Measurements from ENCODE around the gene TNFRSF25.
"Not testable (repeated sequence)": the region's sequence is repeated elsewhere in the genome, so short reads cannot be mapped to it uniquely, and the experiment has no call there.

The TNFRSF25 gene

DNA sequence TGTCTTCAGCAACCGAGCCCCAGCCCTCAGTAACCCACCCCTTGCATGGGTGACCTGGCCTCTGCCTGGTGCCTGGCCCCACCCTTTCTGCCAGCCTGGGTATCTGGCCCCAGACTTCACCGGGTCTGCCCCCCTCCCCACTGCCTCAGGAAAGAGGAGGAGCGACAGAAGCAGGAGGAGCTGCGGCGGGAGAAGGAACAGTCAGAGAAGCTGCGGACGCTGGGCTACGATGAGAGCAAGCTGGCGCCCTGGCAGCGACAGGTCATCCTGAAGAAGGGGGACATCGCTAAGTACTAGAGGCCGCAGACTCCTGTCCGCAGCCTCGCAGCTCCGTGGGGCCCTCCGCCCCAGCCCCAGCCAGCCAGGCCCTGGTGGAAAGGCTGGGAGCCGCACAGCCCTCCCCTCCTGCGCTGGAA, 6.1 kb downstream of the TNFRSF25 start:
- Histone ChIP-seq H3K9me3 (ENCODE audit: control insufficient read depth, low read length) (no peaks in the 10 kb centered on the region), H3K36me3 (ENCODE audit: control insufficient read depth, insufficient read depth, low read length) (peaks cover 13% of the 10 kb centered on the region), H3K27ac (ENCODE audit: low read depth, low read length, severe bottlenecking) (no peak overlapping the region), H3K4me1 (ENCODE audit: control insufficient read depth, insufficient read depth, low read length, poor library complexity, severe bottlenecking) (peaks cover 5% of the 10 kb centered on the region), H3K4me3 (ENCODE audit: extremely low read depth, insufficient read depth, low read length, poor library complexity, severe bottlenecking) (no peak overlapping the region)
- 38 to 57% methylated on average over 14 to 16 of the region's 18 CpGs for WGBS, 2 experiments (ENCODE audit: insufficient coverage in 2 of 2)

DNA sequence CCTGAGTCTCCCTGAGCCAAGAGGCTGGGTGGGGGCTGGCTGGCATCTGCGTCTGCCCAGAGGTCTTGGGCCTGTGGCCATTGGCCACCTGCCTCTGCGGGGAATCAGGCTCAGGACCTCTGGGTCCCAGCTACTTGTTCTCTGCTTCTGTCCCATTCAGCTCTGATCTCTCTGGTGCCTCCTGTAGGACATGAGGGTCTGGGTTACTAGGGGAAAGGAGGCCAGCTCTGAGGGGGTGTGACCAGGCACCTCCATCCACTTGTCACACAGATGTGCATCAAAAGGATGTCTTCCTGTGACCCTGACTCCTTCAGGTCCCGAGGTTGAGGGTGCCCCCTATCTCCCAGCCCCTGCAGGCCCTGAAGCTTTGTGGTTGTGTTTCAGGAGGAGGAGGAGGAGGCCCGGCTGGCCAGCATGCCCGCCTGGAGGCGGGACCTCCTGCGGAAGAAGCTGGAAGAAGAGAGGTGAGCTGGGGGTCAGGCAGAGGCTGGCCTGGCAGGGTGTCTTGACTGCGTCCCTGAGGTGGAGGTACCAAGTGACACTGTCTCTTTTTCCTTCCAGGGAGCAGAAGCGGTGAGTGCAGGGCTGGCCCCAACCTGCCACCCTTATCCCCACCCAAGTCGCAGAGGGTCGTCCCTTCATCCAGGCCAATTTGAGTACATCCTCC, 9.0 kb downstream of the TNFRSF25 start:
- no peak overlapping the region for H3K27ac ChIP-seq (ENCODE audit: low read depth, low read length, severe bottlenecking)
- 84 to 93% methylated on average over 7 to 10 of the region's 11 CpGs for WGBS, 2 experiments (ENCODE audit: insufficient coverage in 2 of 2)
- no peaks in the 10 kb centered on the region for H3K36me3 ChIP-seq (ENCODE audit: control insufficient read depth, insufficient read depth, low read length)
- H3K9me3 ChIP-seq (ENCODE audit: control insufficient read depth, low read length), result no peaks in the 10 kb centered on the region
- H3K4me3 ChIP-seq (ENCODE audit: extremely low read depth, insufficient read depth, low read length, poor library complexity, severe bottlenecking), result no peak overlapping the region
- H3K4me1 ChIP-seq (ENCODE audit: control insufficient read depth, insufficient read depth, low read length, poor library complexity, severe bottlenecking), result peaks cover 8% of the 10 kb centered on the region

DNA sequence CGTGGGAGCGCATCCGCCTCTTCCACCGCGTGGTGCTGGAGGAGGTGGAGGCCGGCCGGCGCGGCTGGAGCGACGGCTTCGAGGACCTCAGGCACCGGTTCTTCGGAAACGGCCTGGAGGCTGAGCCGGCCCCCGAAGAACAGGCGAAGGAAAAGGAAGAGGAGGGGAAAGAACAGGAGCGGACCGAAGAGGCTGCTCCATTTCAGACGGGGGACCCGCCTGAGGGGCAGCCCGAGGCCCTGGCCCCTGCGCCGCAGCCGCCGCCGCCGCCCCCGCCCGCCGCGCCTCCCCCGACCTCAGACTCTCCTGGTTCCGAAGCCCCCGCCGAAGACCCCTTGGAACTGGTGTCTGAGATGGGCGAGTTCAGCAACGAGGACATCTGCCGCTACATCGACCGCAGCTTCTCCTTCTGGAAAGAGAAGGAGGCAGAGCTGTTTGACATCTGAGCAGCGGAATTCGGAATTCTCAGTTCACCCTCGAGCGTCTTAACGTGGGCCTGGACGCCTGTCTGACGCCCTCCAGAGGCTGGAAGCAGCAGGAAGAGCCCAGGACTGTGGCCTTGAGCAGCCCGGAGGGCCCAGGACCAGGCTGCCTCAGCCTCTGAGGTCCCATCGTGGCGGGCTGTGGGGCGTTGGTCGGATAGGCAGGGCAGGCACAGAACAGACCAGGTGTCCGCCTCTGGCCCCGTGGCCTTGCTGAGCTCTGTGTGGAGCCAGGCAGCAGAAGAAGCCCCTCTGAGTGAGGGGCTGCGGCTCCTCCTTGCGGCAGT, 10.0 kb downstream of the TNFRSF25 start:
- H3K27ac ChIP-seq (ENCODE audit: low read depth, low read length, severe bottlenecking); H3K4me1 ChIP-seq (ENCODE audit: control insufficient read depth, insufficient read depth, low read length, poor library complexity, severe bottlenecking); H3K4me3 ChIP-seq (ENCODE audit: extremely low read depth, insufficient read depth, low read length, poor library complexity, severe bottlenecking); H3K9me3 ChIP-seq (ENCODE audit: control insufficient read depth, low read length); H3K36me3 ChIP-seq (ENCODE audit: control insufficient read depth, insufficient read depth, low read length): not testable (repeated sequence)
- WGBS, 2 experiments (ENCODE audit: insufficient coverage in 2 of 2), result 84 to 88% methylated on average over 49 to 54 of the region's 58 CpGs

DNA sequence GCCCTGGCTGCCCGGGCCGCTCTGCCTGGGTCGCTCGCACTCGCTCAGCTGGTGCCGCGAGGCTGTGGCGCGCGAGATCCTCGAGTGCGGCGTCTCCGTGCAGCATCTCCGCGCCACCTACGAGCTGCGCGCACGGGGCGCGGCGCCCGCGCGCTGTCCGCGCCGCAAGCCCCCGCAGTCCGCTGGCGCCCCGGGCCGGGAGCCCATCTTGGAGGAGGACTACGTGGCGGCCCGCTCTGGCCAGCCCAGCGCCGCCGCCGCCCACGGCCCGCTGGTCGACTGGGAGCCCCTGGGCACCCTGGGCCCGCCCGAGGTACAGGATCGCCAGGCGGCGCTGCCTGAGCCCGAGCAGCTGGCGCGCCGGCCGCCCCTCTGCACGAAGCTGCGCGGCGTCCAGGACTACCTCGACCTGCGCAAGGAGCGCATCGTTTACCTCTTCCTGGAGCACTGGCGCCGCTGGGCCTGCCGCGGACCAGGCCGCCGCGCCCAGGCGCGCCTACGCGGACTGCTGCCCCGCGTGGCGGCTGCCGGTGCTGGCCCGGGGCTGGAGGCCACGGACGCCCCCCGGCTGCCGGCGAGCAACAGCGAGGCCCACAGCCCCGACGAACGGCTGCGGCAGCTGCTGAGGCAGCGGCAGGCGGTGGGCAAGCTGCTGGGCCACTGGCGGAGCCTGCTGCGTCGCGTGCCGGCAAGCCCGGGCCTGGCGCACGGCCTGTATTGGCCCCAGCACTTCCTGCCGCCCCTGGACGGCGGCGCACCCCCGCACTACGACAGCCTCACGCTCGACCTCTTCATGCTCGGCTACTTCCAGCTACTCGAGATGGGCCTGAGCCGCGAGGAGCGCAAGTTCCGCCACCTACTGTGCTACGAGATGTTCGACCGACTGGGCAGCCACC, 10.9 kb downstream of the TNFRSF25 start:
- Histone ChIP-seq H3K36me3 (ENCODE audit: control insufficient read depth, insufficient read depth, low read length) (no peaks in the 10 kb centered on the region), H3K27ac (ENCODE audit: low read depth, low read length, severe bottlenecking) (no peak overlapping the region), H3K9me3 (ENCODE audit: control insufficient read depth, low read length) (no peaks in the 10 kb centered on the region), H3K4me3 (ENCODE audit: extremely low read depth, insufficient read depth, low read length, poor library complexity, severe bottlenecking) (peak overlapping the region; percentile 11), H3K4me1 (ENCODE audit: control insufficient read depth, insufficient read depth, low read length, poor library complexity, severe bottlenecking) (peaks cover 3% of the 10 kb centered on the region)
- WGBS, 2 experiments (ENCODE audit: insufficient coverage in 2 of 2), result 18 to 21% methylated on average over 91 to 98 of the region's 115 CpGs

DNA sequence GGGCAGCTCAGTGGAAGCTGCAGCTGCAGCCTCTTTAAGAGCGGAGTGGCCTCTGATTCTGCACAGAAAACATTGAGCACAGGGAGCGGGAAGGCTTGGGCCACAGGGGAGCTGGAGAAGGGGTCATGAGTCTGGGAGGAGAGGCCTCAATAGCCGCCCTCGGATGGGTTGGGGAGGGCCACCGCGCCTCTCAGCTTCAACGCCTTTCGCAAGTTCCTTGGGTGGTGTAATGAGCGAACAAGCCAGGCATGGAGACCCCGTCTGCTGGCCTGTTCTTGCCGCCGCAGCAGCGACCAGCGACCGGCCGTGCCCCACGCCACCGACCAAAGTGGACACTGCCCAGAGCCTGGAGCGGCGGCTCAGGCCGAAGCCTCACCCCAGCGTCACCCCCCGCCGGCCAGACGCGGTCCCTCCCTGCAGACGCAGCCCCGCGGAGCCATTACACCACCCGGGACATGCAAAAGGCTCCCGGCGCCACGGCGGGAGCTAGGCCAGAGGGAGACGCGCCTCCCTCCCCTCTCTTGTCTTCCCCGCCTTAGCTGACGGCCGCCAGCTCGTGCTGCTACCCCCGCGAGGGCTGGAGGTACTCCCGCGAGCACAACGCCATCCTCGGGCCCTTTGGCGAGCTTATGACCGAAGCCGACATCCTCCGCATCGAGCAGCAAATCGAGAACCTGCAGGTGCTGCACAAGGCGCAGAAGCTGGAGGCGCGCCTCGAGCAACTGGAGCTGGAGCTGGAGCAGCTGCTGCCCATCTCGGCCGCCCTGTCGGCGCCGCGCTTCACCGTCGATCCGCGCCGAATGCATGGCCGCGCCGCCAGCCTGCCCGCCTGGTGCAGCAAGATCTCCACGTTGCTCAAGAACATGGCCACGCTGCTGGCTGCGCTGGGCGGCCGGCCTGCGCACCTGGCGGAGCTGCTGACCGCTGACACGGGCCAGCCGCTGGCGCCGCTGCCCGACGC, 11.8 kb downstream of the TNFRSF25 start:
- H3K4me1 ChIP-seq (ENCODE audit: control insufficient read depth, insufficient read depth, low read length, poor library complexity, severe bottlenecking); H3K36me3 ChIP-seq (ENCODE audit: control insufficient read depth, insufficient read depth, low read length); H3K27ac ChIP-seq (ENCODE audit: low read depth, low read length, severe bottlenecking); H3K9me3 ChIP-seq (ENCODE audit: control insufficient read depth, low read length): not testable (repeated sequence)
- WGBS, 2 experiments (ENCODE audit: insufficient coverage in 2 of 2), result 26 to 33% methylated on average over 62 to 69 of the region's 85 CpGs
- peak overlapping the region; percentile 11 for H3K4me3 ChIP-seq (ENCODE audit: extremely low read depth, insufficient read depth, low read length, poor library complexity, severe bottlenecking)

DNA sequence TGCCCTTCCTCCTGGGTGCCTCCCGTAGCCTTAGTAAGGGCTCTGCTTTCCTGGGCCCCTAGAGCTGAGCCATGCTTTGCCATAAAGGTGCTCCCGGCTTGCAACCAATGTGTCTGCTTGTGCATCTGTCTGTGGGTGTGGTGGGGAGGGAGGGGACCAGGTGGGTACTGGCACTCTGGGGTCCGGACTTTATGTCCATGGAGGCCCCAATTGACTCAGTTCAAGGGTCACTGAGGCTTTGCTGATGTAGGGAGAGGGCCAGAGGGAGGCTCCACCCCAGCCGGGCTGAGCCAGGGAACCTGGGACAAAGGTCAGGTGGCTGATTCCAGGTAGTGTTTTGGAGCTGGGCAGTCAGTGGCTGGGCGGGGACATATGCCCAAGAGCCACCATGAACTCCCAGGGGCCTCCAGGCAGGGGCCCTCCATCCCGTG, 15.0 kb downstream of the TNFRSF25 start:
- no peak overlapping the region for H3K27ac ChIP-seq (ENCODE audit: low read depth, low read length, severe bottlenecking)
- no peak overlapping the region for H3K4me3 ChIP-seq (ENCODE audit: extremely low read depth, insufficient read depth, low read length, poor library complexity, severe bottlenecking)
- WGBS, 2 experiments (ENCODE audit: insufficient coverage in 2 of 2), result 78 to 96% methylated on average over 6 of the region's 6 CpGs
- H3K9me3 ChIP-seq (ENCODE audit: control insufficient read depth, low read length), result no peaks in the 10 kb centered on the region
- H3K36me3 ChIP-seq (ENCODE audit: control insufficient read depth, insufficient read depth, low read length), result no peaks in the 10 kb centered on the region
- H3K4me1 ChIP-seq (ENCODE audit: control insufficient read depth, insufficient read depth, low read length, poor library complexity, severe bottlenecking), result peaks cover 8% of the 10 kb centered on the region

DNA sequence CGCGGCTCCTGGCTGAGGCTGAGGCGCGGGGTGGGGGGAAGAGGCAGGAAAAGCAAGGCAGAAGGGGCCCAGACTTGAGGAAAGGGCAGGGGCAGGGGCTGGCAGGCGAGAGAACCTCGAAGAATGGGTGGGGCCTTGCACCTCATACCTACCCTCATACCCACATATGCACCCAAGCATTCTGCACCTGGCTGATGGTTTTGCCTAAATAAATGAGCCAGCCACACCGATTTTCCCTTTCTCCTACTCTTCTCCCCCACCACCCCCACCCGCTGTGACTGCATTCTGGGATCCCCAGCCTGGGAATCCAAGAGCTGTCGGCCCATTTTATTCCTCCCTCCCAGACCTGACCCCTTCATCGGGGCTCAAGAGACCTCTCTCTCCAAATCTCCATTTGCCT, 15.5 kb downstream of the TNFRSF25 start:
- H3K9me3 ChIP-seq (ENCODE audit: control insufficient read depth, low read length); H3K36me3 ChIP-seq (ENCODE audit: control insufficient read depth, insufficient read depth, low read length); H3K27ac ChIP-seq (ENCODE audit: low read depth, low read length, severe bottlenecking); H3K4me3 ChIP-seq (ENCODE audit: extremely low read depth, insufficient read depth, low read length, poor library complexity, severe bottlenecking); H3K4me1 ChIP-seq (ENCODE audit: control insufficient read depth, insufficient read depth, low read length, poor library complexity, severe bottlenecking): not testable (repeated sequence)
- WGBS, 2 experiments (ENCODE audit: insufficient coverage in 2 of 2), result 65 to 66% methylated on average over 5 to 6 of the region's 10 CpGs

DNA sequence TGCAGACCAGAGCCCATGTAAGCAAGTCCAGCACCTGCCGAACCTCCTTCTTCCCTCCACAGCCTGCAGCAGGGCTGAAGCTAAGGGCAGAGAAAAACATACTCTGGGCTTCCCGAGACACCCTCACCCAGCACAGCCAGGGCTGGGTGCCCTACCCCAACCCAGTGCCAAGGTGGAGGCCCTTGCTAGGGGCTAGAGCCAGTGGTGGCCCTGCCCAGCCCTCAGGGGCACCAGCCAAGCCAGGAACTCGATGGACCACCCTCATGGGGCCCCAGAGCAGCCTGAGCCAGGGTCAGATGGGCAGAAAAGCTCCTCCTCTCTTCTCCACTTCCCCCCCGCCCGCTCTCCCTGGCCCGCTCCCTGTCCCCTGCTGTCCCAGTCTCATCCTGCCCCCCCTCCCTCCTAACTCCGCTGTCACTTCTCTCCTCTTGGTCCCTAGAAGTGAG, 15.9 kb downstream of the TNFRSF25 start:
- WGBS, 2 experiments (ENCODE audit: insufficient coverage in 2 of 2), result 72 to 93% methylated on average over 2 of the region's 7 CpGs
- Histone ChIP-seq H3K9me3 (ENCODE audit: control insufficient read depth, low read length) (no peaks in the 10 kb centered on the region), H3K27ac (ENCODE audit: low read depth, low read length, severe bottlenecking) (no peak overlapping the region), H3K4me3 (ENCODE audit: extremely low read depth, insufficient read depth, low read length, poor library complexity, severe bottlenecking) (no peak overlapping the region), H3K4me1 (ENCODE audit: control insufficient read depth, insufficient read depth, low read length, poor library complexity, severe bottlenecking) (peaks cover 8% of the 10 kb centered on the region), H3K36me3 (ENCODE audit: control insufficient read depth, insufficient read depth, low read length) (no peaks in the 10 kb centered on the region)

DNA sequence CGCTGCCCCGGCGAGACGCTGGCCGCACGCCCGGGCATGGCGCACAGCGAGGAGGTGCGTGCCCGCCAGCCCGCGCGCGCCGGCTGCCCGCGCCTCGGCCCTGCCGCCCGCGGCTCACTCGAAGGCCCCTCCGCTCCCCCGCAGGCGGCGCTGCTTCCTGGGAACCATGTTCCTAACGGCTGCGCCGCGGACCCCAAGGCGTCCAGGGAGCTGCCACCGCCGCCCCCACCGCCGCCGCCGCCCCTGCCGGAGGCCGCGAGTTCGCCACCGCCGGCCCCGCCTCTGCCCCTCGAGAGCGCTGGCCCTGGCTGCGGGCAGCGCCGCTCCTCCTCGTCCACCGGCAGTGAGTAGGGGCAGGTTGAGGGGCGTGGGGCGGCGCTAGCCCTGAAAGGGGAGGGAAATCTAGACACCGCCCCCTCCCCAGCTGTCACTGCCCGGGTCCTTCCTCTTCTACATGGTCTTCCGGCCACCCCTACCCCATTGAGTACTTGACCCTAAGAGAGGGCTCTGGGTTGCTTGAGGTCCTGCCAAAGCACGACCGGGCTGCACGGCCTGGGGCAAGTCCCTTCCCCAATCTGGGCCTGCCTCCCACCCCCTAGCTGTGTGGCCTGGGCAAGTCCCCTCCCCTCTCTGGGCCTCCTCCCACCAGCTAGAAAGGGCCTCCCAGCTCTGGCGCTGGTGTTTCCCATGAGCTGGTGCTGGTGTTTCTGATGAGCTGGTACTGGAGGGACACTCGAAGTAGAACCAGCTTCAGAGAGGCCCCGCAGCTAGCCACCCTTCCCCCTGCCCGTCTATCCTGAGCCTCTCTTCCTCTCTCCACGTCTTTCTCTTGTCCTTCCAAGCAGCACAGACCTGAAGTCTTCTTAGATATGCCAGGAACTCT, 17.0 kb downstream of the TNFRSF25 start:
- peak overlapping the region; percentile 5 for H3K4me3 ChIP-seq (ENCODE audit: extremely low read depth, insufficient read depth, low read length, poor library complexity, severe bottlenecking)
- H3K36me3 ChIP-seq (ENCODE audit: control insufficient read depth, insufficient read depth, low read length), result no peaks in the 10 kb centered on the region
- 8 to 14% methylated on average over 16 to 24 of the region's 66 CpGs for WGBS, 2 experiments (ENCODE audit: insufficient coverage in 2 of 2)
- no peaks in the 10 kb centered on the region for H3K9me3 ChIP-seq (ENCODE audit: control insufficient read depth, low read length)
- H3K27ac ChIP-seq (ENCODE audit: low read depth, low read length, severe bottlenecking), result no peak overlapping the region
- H3K4me1 ChIP-seq (ENCODE audit: control insufficient read depth, insufficient read depth, low read length, poor library complexity, severe bottlenecking), result peaks cover 5% of the 10 kb centered on the region

Measured in mesodermal cell (in vitro differentiated cells).